GM19438 (cell line): ENCODE results near the gene PPM1A.

Experiments
- ATAC-seq: cut with Tn5 transposase; IDR thresholded peaks from one replicate; pipeline ENCODE4 v1.9.1; 2021; ENCODE audit warnings: low read depth; ENCODE audit not compliant: unreplicated experiment

Gene PPM1A

DNA sequence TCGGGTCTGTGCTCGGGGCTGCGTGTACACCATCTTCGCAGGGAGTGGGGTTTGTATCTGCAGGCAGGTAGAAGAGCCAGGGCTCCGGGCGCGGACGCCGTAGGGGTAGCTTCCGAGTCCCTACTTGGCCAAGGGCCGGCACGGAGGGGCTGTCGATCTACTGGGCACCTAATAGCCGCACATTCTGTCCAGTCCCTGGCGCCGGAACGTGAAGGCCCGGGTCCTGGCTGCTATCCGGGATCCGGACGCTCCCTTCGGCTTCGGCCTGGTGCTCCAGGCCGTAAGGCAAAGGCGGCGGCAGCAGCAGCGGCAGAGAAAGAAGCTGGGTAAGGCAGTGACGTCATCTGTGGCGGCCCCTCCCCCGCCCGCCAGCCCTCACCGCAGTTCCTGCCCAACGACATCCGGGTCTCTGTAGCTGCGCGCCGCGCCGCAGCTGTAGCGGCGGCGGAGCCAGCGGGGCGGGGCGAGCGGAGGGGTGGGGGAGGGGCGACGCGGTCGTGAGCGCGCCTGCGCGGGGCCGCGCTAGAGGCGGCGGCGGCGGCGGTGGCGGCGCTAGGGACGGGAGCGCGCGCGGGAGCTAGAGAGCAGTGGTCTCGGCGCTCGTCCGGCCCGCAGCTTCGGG is at the start of gene PPM1A:
PPM1A (plus strand) TSS at position 525 of the 622 bp plus-strand sequence. CDS start 33,483 bp downstream, outside the sequence.
- ATAC-seq: peak; percentile 72

DNA sequence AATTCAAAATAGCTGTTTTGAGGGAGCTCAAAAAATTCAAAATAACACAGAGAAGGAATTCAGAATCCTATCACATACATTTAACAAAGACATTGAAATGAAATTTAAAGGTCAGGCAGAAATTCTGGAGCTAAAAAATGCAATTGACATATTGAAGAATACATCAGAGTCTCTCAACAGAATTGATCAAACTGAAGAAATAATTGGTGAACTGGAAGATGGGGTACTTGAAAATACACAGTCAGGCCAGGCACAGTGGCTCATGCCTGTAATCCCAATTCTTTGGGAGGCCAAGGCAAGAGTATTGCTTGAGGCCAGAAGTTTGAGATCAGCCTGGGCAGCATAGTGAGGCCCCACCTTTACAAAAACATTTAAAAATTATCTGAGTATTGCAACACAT is 49.7 kb upstream of the PPM1A start:
- ATAC-seq: no peak

- peak; percentile 72 for ATAC-seq
Measured at GRCh38 chr14:60204104-60204842, 44.7 kb upstream of the PPM1A start.

DNA sequence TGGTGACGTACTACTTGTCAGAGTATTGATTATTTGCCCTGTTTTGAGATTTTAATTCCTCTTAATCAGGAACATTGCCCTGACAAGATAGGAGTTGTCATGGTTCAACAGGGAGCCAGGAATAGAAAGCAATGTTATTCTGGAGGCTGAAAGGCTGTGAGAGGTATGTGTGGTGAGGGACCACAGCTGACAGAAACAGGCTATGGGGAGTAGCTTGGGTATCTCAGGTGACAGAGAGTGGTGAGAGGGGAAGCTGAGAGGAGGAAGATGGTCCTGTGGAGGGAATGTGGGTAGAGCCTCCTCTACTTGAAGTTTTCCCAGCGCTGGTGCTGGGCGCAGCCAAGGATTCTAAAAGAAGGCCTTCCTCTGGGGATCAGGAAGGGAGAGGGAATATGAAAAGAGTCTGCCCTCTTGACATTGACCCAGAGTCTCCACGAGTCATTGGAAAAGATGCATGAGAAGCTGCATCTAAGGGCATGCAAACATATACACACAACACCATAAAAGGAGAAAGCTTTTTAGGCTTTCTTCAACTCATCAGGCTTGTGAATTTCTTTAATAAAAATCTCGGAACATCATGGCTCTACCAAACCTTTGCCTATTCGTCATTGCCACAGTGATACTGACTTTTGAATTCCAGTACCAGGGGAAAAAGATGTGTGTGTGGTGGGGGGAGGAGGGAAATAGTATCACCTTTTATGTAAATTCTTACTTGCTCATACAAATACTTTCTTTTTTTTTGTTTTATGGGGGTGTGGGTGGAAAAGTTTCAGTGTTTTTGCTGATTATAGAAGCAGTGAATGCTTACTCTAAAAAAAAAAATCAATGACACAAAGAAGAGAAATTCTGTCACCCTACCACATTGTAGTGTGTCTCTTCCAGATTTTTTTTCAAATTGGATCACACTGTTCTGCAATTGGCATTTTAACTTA is 43.9 kb upstream of the PPM1A start:
- ATAC-seq: peak; percentile 70

DNA sequence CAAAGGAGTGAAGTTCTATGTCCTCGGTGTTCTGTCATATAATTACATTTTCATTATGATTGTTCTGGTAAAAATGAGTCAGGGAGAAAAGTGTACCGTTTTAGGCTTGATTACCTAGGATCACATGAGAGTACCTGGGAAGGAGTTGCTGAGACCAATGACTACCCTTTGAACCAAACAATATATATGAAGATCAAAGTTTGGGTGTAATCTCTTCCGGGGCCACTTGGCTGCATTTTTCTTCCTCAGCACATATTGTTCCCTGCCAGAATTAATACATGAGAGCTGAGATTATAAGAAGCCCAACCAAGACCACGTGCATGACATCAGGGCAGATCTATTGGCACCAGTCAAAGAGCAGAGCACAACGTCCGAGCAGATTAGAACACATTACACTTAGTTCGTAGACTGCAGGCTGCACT is 42.8 kb upstream of the PPM1A start:
- ATAC-seq: no peak

DNA sequence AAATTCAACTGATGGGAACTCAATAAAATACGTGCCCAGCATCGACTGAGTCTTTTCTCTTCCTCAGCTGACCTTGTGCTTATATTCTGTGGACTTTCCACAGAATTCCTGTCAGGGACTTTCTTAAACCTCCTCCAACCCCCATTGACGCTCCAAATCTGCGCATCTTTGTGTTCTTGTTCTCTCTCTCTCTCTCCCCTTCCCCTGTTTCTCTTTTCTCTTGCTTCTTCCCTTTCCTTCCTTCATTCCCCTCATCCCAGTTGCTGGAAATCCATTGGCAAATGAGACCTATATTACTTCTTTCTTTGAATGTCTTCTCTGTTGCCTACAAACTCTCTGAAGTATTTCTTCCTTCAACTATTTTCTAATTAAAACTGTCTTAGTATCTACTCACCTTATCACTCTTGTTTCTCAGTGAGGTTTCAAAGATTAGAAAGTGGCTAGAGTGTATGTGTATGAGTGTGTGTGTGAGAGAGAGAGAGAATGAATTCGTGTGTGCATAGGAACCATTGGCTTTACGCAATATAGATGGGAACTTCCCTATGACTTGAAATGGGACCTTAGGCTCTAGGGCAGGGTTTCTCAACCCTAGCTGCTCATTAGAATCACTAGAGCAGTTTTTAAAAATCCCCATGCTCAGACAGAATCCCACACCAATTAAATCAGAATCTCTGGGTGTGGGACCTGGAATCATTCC is 42.0 kb upstream of the PPM1A start:
- no peak for ATAC-seq

GRCh38 chr14:60210703-60211102 is 38.3 kb upstream of the PPM1A start:
- no peak for ATAC-seq

- no peak for ATAC-seq
Measured at GRCh38 chr14:60211153-60211552, 37.9 kb upstream of the PPM1A start.

GRCh38 chr14:60212503-60213371 is 36.3 kb upstream of the PPM1A start:
- ATAC-seq: peak; percentile 92

GRCh38 chr14:60214003-60214402 is 35.0 kb upstream of the PPM1A start:
- no peak for ATAC-seq

DNA sequence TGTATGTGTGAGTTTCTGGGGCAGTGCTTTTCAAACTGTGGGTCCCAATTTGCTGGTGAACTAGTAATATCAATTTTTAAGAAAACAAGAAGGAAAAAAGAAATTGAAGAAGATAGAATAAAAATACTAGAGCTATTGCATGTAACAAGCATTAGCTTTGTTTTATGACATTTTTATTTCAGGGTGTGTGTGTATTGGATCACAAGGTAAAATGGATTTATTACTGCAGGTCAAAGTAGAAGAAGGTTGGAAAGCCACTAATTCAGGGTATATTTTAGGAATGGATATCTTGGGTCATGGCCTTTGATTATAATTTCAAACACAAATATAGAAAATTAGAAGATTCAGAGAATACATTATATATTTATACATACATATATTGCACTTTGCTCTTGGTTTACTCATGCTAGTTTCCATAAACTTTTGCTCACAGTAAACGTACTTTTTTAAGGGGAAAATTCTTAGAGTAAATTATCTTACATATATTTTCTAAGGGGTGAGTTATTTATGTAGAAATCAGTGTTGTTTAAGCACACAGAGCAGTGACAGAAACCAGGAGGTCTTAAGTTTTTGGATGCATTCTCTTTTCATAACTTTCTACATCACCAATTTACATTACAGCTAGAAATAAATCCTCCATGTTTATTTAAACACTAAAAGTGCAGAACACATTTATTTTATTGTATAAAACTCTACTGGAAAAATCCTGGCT is 34.5 kb upstream of the PPM1A start:
- no peak for ATAC-seq

GRCh38 chr14:60215127-60215444 is 33.9 kb upstream of the PPM1A start:
- ATAC-seq: no peak

GRCh38 chr14:60215520-60216420 is 33.3 kb upstream of the PPM1A start:
- ATAC-seq: no peak

DNA sequence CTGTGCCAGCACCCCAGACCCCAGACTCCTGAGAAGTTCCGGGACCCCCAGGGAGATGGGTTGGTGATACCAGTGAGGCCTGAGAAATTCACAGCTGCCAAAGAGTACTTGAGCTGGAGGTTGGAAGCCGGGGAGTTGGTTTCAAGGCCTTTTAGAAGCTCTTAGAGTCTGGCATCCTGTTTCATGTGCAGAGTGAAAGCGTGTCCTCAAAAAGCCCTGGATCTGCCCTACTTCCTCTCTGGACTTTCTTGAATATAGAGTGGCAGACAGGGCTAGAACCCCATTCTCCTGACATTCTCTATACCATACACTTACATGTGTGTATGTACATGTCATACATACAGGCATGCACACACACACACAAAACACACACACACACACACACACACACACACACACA is 31.3 kb upstream of the PPM1A start:
- no peak for ATAC-seq

DNA sequence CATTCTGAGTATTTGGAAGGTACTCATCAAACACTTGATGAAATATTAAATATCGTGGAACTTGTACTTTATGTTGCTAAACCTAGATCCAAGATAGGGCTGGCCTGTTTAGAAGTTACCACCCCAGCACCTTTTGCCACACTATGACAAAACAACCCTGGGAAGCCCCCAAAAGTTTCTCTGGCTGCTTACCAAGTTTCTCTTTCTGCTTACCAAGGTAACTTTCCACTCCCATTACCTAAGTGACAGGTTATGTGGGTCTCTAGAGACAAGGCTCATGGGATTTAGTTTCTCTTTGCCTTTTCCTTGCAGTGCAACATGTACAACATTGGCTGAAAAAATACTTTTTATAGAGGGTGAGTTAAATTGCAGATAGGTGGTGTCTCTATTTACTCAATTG is 28.9 kb upstream of the PPM1A start:
- ATAC-seq: no peak

GRCh38 chr14:60220917-60221316 is 28.1 kb upstream of the PPM1A start:
- no peak for ATAC-seq

- ATAC-seq: no peak
Measured at GRCh38 chr14:60221457-60221856, 27.6 kb upstream of the PPM1A start.

GRCh38 chr14:60222820-60223219 is 26.2 kb upstream of the PPM1A start:
- ATAC-seq: no peak
